Left renal pelvis (tissue), 4 donors: ENCODE results near the gene AP3S1. TPM values are rescaled to one million over a fixed set of nuclear protein-coding genes. Genes with fewer than 3 reads are reported as not detected.
A peak's percentile ranks its signal among the peaks of the same experiment; 100 is the strongest.
"Not testable (repeated sequence)": the region's sequence is repeated elsewhere in the genome, so short reads cannot be mapped to it uniquely, and the experiment has no call there.

Experiments used
- DNase-seq, 4 donors: peaks; one replicate each; pipeline ENCODE4 v3.0.0-alpha.2; 2013; ENCODE audit warnings: low read depth in 4 of 4, low spot score in 3 of 4
- polyA plus RNA-seq, 4 donors: library from polyadenylated mRNA; unstranded; fragments of 120-200 nt; gene quantifications; one replicate each; pipeline ENCODE4 v1.2.1, GENCODE V29; 2013; ENCODE audit not compliant: insufficient read length in 4 of 4

AP3S1 gene
- polyA plus RNA-seq, 4 donors, result 111 to 231 (median 142) TPM

DNA sequence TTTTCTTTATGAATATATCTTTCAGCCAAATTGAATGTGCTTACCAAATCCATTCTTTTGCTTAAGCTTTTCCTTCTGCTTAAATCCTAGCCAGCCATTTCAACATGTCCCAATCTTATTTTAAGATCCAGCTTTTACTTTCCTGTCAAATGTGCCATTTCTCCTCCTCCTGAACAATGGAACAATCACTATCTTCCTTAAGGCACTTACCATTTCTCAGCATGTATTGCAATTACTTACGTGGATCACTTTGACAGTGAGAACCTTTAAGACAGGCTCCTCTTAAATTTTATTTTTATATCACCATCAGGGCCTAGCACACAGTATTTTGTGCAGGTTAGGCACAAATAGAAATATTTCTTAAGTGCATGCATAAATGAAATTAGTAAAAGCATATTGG is 20.9 kb upstream of the AP3S1 start:
- DNase-seq, result no peak

DNA sequence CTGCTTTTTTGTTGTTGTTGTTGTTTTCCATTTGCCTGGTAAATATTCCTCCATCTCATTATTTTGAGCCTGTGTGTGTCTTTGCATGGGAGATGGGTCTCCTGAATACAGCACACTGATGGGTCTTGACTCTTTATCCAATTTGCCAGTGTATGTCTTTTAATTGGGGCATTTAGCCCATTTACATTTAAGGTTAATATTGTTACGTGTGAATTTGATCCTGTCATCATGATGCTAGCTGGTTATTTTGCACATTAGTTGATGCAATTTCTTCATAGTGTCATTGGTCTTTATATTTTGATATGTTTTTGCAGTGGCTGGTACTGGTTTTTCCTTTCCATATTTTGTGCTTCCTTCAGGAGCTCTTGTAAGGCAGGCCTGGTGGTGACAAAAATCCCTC is 16.8 kb upstream of the AP3S1 start:
- DNase-seq, result not testable (repeated sequence)

GRCh38 chr5:115825948-115826347 is 15.8 kb upstream of the AP3S1 start:
- DNase-seq, result no peak

DNA sequence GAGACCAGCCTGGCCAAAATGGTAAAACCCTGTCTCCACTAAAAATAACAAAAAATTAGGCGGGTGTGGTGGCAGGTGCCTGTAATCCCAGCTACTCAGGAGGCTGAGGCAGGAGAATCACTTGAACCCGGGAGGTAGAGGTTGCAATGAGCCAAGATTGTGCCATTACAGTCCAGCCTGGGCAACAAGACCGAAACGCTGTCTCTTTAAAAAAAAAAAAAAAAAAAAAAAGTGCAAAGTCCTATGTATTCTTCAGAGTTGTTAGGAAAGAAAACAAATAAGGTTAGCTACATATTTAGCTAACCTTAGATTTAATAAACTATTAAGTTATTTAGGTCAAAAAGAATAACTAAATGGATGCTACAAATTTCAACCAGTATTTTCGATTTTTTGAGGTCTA is 11.8 kb upstream of the AP3S1 start:
- no peak for DNase-seq

GRCh38 chr5:115831163-115831768 is 10.5 kb upstream of the AP3S1 start:
- no peak for DNase-seq

GRCh38 chr5:115835481-115835880 is 6.3 kb upstream of the AP3S1 start:
- DNase-seq, result no peak

DNA sequence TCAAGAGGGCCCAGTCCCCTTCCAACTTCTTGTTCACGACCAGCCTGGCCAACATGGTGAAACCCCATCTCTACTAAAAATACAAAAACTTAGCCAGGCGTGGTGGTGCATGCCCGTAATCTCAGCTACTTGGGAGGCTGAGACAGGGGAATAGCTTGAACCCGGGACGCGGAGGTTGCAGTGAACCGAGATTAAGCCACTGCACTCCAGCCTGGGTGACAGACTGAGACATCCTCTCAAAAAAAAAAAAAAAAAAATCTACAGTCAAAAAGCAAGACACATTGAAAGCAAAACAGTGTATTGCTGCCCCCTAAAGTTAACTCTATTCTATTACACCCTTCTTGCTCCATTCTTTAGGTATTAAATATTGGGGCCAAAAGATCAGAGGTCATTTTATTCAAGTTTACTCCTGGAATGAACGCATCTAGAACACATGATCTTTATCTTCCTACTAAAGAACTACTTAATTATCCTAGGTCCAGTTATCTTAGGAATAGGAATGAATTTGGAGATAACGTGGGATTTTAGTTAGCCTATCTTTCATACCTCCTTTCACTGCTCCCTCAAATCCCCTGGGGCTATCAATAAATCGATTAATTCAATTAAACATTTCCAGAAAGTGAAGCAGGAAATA is 2.7 kb upstream of the AP3S1 start:
- no peak for DNase-seq

DNA sequence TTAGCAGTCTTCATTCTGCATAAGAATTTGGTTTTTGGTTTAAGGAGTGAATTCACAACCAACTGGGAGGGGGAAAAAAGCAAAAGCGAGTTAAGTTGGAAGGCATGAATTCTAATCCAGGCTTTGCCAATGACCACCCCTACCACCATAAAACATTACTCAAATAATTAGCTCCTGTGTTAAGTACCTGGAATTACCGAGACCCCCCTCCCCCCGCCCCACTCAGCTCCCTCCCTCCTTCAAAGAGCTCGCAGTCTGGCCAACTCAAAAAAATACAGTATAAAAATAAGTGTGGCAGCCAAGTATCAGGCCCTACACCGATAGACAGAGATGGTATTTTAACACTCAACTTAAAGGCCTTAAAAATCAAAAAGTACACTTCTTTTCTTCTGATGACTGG is 862 bp upstream of the AP3S1 start:
- DNase-seq, result no peak

GRCh38 chr5:115842089-115842935 is 577 bp downstream of the AP3S1 start:
- peak; percentile 35 to 61 (median 52) for DNase-seq

GRCh38 chr5:115842952-115843351 is 1.2 kb downstream of the AP3S1 start:
- no peak for DNase-seq

DNA sequence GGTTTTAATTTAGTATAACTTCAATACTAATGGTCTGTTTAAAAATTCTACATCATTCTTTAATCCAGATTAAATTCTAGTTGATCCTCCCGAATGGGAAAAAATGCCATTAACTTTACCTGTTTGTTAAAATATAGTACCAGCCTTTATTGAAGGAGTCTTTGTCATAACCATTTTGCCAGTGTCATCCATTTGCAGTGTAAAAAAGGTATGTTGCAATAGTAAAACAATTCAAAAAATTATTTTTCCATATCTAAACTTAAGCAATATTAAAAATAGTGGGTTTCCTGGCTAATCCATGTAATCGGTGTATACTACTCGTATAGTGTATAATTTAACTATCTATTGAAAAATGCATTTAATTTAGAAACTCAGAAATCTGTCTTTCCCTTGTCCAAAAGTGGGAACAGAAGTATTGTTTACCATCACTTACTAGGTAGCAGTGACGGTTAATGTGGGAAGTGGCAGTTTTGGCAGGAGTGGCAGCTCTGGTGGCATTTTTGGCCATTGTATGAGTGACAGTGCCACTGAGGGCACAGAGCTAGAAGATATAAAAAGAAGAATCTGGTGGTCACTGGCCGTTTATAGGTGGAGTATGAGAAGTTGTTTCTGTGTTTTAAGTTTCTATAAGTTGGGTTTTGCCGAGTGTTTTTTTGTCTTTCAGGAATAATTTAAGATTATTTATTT is 1.9 kb downstream of the AP3S1 start:
- DNase-seq, result no peak

DNA sequence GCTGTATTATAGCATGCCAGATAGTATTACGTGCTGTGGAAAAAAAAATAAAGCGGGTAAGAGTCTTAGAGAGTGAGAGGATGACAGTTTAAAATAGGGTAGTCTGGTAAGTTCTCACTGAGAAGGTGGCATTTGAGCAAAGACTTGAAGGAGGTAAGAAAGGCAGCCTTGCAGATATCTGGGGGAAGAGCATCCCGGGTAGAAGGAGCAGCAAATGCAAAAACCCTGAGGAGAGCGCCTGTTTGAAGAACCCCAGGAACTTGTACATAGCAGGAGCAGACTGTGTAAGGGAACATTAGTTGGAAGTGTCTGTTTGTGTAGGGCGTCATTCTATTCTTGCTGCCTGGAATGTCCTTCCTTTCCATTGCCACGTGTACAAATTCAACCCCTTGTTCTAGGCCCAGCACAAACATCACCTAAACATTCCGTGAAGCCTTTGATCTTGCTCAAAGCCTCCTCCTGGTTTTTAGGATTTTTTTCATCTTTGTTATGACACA is 2.6 kb downstream of the AP3S1 start:
- DNase-seq, result no peak

GRCh38 chr5:115847290-115847689 is 5.6 kb downstream of the AP3S1 start:
- no peak for DNase-seq

DNA sequence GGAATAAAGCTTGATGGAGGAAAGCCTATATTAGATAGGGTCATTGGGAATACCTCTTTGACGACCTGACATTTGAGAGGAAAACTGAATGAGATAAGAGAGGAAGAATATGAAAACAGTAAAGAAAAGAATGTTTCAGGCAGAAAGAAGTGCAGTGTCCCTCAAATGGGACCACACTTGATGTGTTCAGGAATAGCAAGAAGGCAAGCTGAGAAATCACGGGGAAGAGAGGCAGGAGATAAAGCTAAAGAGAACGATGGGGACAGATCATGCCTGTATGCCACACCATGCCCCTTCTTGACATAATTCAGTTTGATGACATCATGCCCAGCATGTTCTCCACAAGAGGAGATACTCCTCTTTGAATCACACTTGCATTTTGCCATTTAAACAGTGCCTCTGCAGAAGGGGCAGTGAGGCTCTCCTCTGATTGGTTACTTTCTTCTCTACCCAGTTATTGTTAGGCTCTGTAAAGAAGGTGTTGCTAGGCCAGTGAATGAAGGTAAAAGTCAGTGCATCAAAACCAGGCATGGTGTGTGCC is 7.6 kb downstream of the AP3S1 start:
- DNase-seq, result no peak

- no peak for DNase-seq
These were observed 9.1 kb downstream of the AP3S1 start for GRCh38 chr5:115850744-115851416.

GRCh38 chr5:115854139-115854538 is 12.4 kb downstream of the AP3S1 start:
- no peak for DNase-seq

GRCh38 chr5:115855959-115856358 is 14.2 kb downstream of the AP3S1 start:
- DNase-seq, result no peak

- DNase-seq, result no peak
These were observed 15.3 kb downstream of the AP3S1 start for GRCh38 chr5:115857057-115857479.

DNA sequence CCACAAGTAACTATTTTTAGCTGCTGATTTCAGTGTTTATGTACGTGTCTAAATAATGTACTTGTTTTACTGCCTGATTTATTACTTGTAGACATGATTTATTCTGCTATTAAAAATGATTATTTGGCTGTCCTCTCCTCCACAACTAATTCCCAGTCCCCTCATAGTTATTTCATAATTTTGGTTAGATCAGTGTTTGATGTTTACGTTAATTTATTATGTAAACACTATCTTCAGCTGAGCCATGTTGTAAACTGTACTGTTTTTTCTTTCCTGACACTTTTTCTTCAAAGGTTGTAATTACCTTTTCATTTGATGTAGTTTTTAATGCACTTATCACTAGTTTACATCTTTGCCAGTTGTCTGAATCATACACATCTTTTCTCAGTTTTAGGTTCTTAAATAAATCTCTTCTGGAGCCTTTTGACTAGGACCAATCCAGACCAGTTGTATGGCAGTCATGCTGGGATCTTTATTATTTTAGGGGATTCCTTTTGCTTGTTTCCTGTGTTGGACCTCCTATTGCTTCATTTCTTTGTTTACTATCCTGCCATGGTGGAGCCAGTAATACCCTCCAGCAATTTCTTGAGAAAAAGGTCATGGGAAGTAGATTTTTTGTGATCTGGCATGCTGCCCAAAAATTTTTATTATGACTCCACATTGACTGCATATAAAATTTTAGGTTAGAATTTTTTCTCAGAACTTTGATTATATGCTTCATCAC is 16.1 kb downstream of the AP3S1 start:
- DNase-seq, result no peak

GRCh38 chr5:115858396-115858795 is 16.7 kb downstream of the AP3S1 start:
- DNase-seq, result no peak
